ENCODE measurements around the gene MYDGF. TPM values are rescaled to one million over a fixed set of nuclear protein-coding genes. Genes with fewer than 3 reads are reported as not detected.

MYDGF gene
- total and polyA plus RNA-seq, 9 of the 15 experiments (the other 6 are each of a cell fraction or from before 2014, with no cell fraction given): 4.2 to 141 (median 82.1) TPM

DNA sequence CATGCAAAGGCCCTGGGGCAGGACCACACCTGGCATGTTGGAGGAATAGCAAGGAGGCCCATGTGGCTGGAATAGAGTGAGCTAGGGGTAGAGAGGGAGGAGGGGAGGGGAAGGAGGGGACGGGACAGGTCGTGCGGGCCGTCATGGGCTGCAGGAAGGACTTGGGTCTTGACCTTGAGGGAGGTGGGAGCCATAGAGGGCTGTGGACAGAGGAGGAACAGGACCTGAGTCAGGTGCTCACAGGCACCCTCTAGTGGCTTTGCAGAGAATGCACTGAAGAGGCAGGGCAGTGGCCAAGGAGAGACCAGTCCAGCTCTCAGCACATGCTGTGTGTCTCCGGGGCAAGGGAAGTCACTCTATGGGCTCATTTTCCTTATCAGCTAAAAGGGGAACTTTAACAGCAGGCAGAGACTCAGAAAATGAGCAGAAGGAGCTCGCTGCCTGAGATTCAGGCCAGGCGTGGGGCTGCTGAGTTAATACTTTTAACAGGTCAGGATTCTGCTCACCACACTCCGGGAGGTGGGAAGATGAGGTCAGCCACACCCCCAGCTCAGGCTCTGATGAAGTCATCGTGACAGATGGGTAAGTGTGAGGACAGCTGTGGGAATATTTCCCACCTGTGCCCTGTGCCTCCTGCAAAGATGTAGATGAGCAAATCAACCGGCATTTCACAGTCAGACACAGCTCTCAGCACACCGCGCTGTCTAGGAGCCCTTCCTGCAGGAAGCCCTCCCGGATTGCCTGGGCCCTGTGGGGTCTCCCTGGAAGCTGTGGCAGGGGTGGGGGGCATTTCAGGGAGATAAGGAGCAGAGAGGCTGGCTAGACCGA is 36.8 kb downstream of the MYDGF start (continued):
- TF ChIP-seq ZFX (CRISPR knock-in tag; IDR thresholded peaks at IDR 0.05): no peak
- TF ChIP-seq ZNF143 (CRISPR knock-in tag; IDR thresholded peaks at IDR 0.05): no peak
- TF ChIP-seq CTBP1 (IDR thresholded peaks at IDR 0.05; ENCODE audit: borderline replicate concordance): peak; percentile 77; the same call in 1 of the 2 replicates
- TF ChIP-seq, protein P1, sequence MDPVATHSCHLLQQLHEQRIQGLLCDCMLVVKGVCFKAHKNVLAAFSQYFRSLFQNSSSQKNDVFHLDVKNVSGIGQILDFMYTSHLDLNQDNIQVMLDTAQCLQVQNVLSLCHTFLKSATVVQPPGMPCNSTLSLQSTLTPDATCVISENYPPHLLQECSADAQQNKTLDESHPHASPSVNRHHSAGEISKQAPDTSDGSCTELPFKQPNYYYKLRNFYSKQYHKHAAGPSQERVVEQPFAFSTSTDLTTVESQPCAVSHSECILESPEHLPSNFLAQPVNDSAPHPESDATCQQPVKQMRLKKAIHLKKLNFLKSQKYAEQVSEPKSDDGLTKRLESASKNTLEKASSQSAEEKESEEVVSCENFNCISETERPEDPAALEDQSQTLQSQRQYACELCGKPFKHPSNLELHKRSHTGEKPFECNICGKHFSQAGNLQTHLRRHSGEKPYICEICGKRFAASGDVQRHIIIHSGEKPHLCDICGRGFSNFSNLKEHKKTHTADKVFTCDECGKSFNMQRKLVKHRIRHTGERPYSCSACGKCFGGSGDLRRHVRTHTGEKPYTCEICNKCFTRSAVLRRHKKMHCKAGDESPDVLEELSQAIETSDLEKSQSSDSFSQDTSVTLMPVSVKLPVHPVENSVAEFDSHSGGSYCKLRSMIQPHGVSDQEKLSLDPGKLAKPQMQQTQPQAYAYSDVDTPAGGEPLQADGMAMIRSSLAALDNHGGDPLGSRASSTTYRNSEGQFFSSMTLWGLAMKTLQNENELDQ (CRISPR knock-in tag; IDR thresholded peaks at IDR 0.05; ENCODE audit: borderline replicate concordance): no peak
- TF ChIP-seq BRD4 (IDR thresholded peaks at IDR 0.05): no peak
- TF ChIP-seq HDAC1 (IDR thresholded peaks at IDR 0.05): peak; percentile 74 to 85; a peak in 3 of 4 replicates
- TF ChIP-seq ARID2 (IDR thresholded peaks at IDR 0.05): peak; percentile 29; the same call in 1 of the 2 replicates
- TF ChIP-seq FOSL1 (tag; conservative IDR thresholded peaks at IDR 0.05): peak; percentile 58
- TF ChIP-seq, protein P2, sequence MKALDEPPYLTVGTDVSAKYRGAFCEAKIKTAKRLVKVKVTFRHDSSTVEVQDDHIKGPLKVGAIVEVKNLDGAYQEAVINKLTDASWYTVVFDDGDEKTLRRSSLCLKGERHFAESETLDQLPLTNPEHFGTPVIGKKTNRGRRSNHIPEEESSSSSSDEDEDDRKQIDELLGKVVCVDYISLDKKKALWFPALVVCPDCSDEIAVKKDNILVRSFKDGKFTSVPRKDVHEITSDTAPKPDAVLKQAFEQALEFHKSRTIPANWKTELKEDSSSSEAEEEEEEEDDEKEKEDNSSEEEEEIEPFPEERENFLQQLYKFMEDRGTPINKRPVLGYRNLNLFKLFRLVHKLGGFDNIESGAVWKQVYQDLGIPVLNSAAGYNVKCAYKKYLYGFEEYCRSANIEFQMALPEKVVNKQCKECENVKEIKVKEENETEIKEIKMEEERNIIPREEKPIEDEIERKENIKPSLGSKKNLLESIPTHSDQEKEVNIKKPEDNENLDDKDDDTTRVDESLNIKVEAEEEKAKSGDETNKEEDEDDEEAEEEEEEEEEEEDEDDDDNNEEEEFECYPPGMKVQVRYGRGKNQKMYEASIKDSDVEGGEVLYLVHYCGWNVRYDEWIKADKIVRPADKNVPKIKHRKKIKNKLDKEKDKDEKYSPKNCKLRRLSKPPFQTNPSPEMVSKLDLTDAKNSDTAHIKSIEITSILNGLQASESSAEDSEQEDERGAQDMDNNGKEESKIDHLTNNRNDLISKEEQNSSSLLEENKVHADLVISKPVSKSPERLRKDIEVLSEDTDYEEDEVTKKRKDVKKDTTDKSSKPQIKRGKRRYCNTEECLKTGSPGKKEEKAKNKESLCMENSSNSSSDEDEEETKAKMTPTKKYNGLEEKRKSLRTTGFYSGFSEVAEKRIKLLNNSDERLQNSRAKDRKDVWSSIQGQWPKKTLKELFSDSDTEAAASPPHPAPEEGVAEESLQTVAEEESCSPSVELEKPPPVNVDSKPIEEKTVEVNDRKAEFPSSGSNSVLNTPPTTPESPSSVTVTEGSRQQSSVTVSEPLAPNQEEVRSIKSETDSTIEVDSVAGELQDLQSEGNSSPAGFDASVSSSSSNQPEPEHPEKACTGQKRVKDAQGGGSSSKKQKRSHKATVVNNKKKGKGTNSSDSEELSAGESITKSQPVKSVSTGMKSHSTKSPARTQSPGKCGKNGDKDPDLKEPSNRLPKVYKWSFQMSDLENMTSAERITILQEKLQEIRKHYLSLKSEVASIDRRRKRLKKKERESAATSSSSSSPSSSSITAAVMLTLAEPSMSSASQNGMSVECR (CRISPR knock-in tag; IDR thresholded peaks at IDR 0.05): peak; percentile 67
- 0 out of 2 replicates have a peak, but pooled peaks have one; percentile 19 for TF ChIP-seq RAD51 (IDR thresholded peaks at IDR 0.05; ENCODE audit: borderline replicate concordance, low read depth)
- TF ChIP-seq, protein P3, sequence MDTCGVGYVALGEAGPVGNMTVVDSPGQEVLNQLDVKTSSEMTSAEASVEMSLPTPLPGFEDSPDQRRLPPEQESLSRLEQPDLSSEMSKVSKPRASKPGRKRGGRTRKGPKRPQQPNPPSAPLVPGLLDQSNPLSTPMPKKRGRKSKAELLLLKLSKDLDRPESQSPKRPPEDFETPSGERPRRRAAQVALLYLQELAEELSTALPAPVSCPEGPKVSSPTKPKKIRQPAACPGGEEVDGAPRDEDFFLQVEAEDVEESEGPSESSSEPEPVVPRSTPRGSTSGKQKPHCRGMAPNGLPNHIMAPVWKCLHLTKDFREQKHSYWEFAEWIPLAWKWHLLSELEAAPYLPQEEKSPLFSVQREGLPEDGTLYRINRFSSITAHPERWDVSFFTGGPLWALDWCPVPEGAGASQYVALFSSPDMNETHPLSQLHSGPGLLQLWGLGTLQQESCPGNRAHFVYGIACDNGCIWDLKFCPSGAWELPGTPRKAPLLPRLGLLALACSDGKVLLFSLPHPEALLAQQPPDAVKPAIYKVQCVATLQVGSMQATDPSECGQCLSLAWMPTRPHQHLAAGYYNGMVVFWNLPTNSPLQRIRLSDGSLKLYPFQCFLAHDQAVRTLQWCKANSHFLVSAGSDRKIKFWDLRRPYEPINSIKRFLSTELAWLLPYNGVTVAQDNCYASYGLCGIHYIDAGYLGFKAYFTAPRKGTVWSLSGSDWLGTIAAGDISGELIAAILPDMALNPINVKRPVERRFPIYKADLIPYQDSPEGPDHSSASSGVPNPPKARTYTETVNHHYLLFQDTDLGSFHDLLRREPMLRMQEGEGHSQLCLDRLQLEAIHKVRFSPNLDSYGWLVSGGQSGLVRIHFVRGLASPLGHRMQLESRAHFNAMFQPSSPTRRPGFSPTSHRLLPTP (IDR thresholded peaks at IDR 0.05; ENCODE audit: borderline replicate concordance, extremely low read depth, insufficient read length): no peak

All from K562 (cell line).